ENCODE results near the gene YY2.
"Not testable (repeated sequence)": the region's sequence is repeated elsewhere in the genome, so short reads cannot be mapped to it uniquely, and the experiment has no call there.

YY2 gene

GRCh38 chrX:21855937-21856415 is at the start of gene YY2:
Gene YY2, plus strand, starts transcription at chrX:21855987. Its CDS starts 498 bp downstream, at chrX:21856485.
- no peak for DNase-seq (ENCODE audit: low read depth in 2 of 2)

GRCh38 chrX:21806691-21807090 is 49.1 kb upstream of the YY2 start:
- DNase-seq (ENCODE audit: low read depth in 2 of 2) = no peak

- no peak for DNase-seq (ENCODE audit: low read depth in 2 of 2)
Observed at GRCh38 chrX:21811832-21812231, 44.0 kb upstream of the YY2 start.

- DNase-seq (ENCODE audit: low read depth in 2 of 2) = no peak
Observed at GRCh38 chrX:21812628-21813027, 43.2 kb upstream of the YY2 start.

- no peak for DNase-seq (ENCODE audit: low read depth in 2 of 2)
Observed at GRCh38 chrX:21813612-21814368, 42.0 kb upstream of the YY2 start.

GRCh38 chrX:21816136-21816535 is 39.7 kb upstream of the YY2 start:
- no peak for DNase-seq (ENCODE audit: low read depth in 2 of 2)

- DNase-seq (ENCODE audit: low read depth in 2 of 2) = not testable (repeated sequence)
Observed at GRCh38 chrX:21820170-21820569, 35.6 kb upstream of the YY2 start.

- DNase-seq (ENCODE audit: low read depth in 2 of 2) = no peak
Observed at GRCh38 chrX:21821875-21822274, 33.9 kb upstream of the YY2 start.

- no peak for DNase-seq (ENCODE audit: low read depth in 2 of 2)
Observed at GRCh38 chrX:21831496-21831895, 24.3 kb upstream of the YY2 start.

GRCh38 chrX:21837056-21837455 is 18.7 kb upstream of the YY2 start:
- no peak for DNase-seq (ENCODE audit: low read depth in 2 of 2)

GRCh38 chrX:21838937-21839333 is 16.9 kb upstream of the YY2 start:
- no peak for DNase-seq (ENCODE audit: low read depth in 2 of 2)

GRCh38 chrX:21839334-21840192 is 16.2 kb upstream of the YY2 start, which contains the start of gene MBTPS2:
Gene MBTPS2, plus strand, starts transcription at chrX:21839617. Its CDS starts 118 bp downstream, at chrX:21839735.
- peak; percentile 60 to 67 for DNase-seq (ENCODE audit: low read depth in 2 of 2)

GRCh38 chrX:21840193-21840545 is 15.6 kb upstream of the YY2 start:
- DNase-seq (ENCODE audit: low read depth in 2 of 2) = no peak

- DNase-seq (ENCODE audit: low read depth in 2 of 2) = no peak
Observed at GRCh38 chrX:21843179-21843578, 12.6 kb upstream of the YY2 start.

GRCh38 chrX:21845096-21845495 is 10.7 kb upstream of the YY2 start:
- no peak for DNase-seq (ENCODE audit: low read depth in 2 of 2)

- DNase-seq (ENCODE audit: low read depth in 2 of 2) = no peak
Observed at GRCh38 chrX:21847342-21847741, 8.4 kb upstream of the YY2 start.

- DNase-seq (ENCODE audit: low read depth in 2 of 2) = no peak
Observed at GRCh38 chrX:21853578-21853977, 2.2 kb upstream of the YY2 start.

GRCh38 chrX:21856504-21856903 is 717 bp downstream of the YY2 start:
- DNase-seq (ENCODE audit: low read depth in 2 of 2) = no peak

- DNase-seq (ENCODE audit: low read depth in 2 of 2) = no peak
Observed at GRCh38 chrX:21863241-21863640, 7.5 kb downstream of the YY2 start.

GRCh38 chrX:21865436-21865835 is 9.6 kb downstream of the YY2 start:
- no peak for DNase-seq (ENCODE audit: low read depth in 2 of 2)

GRCh38 chrX:21870494-21870893 is 14.7 kb downstream of the YY2 start:
- no peak for DNase-seq (ENCODE audit: low read depth in 2 of 2)

GRCh38 chrX:21873063-21873775 is 17.4 kb downstream of the YY2 start:
- DNase-seq (ENCODE audit: low read depth in 2 of 2) = no peak

All from stimulated activated CD8-positive, alpha-beta memory T cell treated with anti-CD3 and anti-CD28 coated beads, Interleukin-2, amount 100 ng/mL, for 48 hours (primary cell).